NCI-H2196 treated with DMSO at 0.1 percent for 48 hours (cell line): ENCODE data around the gene CHKB.

Source experiments
- DNase-seq: peaks from one replicate; lab custom pipeline; 2025; ENCODE audit not compliant: unreplicated experiment; lab: John Stamatoyannopoulos, UW

CHKB gene

DNA sequence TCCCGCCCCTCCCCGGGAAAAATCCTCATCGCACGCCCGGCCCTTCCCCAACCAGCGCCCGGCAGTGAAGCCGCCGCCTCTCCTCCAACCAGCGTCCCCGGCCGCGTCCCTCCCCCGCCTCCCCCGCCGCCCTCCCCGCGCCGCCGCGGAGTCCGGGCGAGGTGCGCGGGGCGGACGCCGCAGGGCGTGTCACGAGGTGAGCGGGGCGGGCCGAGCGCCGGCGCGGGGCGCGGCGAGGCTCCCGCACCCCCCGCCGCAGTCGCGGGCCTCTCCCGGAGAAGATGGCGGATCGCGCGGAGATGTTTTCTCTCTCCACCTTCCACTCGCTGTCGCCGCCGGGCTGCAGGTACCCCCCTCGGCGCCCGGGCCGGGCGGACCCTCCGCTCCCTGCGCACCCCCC is 17.9 kb upstream of the CHKB start, which contains the start of gene MAPK8IP2:
TSS of gene MAPK8IP2 (plus strand) at position 256 of the 400 bp plus-strand sequence. CDS start at position 282, 26 bp downstream.
- DNase-seq: no peak

DNA sequence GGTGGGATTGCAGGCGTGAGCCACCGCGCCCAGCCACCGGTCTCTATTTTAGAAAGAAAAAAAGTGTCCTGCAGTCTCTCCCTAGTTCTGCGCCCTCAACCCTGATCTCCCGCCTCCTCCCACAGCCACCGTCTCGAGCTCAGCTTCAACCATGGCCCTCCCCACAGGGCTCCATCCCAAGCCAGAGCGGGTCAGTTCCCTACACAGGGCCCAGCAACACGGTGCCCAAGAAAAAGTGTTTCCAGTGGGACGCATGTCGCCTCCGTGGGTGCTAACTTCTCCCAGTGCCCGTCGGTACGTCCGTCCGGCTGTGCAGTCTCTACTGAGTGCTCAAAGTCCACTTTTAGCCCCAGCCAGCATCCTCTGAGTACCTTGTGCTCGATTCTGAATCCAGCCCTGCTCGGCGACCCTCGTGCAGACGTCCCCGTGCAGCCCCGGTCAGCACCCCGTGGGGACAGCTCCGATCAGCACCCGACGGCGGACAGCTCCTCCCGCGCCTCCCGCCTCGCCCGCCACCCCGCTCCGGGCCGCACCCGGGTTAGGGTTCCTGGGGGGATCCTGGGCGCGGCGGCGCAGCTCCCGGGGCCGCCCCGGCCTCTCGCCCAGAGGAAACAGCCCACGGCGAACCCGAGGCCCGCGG is 17.3 kb upstream of the CHKB start:
- no peak for DNase-seq

DNA sequence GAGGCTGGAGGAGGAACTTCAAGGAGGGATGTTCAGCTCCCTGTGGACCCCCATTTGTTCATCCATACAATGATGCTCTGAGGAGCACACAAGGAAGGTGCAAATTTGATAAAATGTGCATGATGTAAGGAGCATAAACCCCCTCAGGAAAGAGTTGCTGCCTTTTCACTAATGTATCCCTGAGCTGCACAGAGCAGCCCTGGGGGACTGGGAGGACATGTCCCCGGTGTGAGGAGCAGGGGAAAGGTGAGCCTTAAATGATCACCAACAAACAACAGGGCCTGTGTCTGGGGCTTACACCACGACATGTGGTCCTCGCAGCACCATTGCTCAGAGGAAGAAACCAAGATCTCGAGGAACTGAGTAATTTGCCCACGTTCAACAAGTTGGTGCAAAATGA is 14.4 kb upstream of the CHKB start:
- DNase-seq: no peak

DNA sequence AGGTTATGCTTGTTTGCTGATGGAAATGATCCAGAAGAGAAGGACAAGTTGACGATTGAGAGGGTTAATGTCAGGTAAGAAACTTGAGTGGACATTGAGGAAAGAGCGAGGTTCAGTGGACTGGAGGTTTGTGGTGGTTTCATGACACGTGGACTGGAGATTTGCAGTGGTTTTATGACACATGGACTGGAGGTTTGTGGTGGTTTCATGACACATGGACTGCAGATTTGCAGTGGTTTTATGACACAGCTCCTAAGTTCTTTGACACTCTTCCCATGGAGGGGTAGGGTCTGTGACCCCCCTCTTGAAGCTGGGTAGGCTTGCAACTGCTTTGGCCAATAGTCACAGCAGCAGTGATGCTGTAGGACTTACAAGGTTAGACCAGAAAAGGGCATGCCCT is 12.5 kb upstream of the CHKB start:
- no peak for DNase-seq

DNA sequence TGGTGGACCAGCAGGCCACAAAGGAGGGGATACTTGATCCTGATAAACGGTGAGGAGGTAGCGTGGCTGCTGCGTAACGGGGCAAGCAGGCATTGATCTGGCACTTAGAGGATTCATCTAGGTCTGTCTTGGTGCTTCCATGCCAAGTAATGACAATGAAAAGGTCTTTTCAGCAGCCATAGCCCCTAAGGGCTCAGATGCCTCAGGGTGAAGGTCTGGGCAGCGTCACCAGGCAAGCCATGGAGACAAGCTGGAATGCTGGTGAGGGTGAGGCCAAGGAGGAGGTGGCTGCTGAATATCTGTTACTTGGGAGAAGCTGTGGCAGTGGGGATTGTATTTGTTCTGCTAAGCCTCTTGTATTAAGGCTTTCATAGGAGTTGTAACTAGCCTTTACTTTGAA is 4.8 kb upstream of the CHKB start:
- DNase-seq: no peak

DNA sequence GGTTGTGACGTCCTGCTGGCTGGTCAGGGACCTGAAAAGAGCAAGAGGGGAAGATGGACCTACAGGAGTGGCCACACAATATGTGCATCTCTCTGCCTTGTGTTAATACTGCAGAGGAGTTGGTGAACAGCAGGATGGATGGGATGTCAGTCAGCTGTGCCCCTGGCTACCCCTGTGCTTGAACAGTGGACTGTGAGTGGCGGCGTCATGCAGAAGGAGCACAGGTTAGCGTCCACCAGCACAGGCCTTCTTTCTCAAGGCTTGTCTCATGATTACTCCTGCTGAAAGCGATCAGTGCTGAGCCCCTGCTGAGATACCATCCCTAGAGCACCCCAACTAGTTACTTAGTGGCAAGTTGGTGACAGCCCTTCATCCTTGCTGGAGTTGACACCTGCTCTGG is 3.8 kb upstream of the CHKB start:
- no peak for DNase-seq

DNA sequence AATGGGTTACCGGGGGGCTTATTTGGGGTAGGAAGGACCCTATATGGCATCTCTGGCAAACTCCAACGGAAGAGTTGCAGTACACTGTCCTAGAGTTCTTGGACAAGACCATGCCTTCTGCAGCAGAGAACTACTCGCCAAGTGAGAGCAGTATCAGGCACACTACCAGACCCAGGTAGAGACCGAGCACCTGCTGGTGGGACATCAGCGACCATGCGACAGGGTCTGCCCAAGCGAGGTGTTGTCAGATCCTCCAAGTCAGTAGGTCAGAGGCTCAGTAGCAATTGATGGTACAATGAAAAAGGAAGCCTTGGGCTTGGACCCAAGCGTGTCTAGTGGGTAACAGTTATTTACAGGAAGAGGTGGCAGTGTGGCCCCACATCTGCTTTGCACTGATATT is 3.1 kb upstream of the CHKB start:
- no peak for DNase-seq

DNA sequence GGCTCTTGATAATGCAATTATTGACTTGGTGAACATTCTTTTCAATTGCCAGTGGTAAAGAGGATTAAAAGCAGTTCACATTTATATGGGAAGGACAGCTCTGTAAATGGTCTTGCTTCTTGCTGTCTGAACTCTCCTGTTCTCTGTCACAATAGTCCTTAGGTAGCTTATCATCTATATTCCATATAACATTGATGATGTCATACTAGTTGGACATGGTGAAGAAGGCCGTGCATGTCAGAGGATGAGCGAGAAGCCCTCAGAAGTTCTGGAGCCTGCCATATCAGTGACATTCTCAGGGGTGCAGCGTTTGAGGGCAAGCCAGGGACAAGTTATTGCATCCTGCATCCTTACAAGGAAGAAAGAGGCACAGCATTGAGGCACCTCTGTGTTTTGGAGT is 2.6 kb upstream of the CHKB start:
- DNase-seq: no peak

DNA sequence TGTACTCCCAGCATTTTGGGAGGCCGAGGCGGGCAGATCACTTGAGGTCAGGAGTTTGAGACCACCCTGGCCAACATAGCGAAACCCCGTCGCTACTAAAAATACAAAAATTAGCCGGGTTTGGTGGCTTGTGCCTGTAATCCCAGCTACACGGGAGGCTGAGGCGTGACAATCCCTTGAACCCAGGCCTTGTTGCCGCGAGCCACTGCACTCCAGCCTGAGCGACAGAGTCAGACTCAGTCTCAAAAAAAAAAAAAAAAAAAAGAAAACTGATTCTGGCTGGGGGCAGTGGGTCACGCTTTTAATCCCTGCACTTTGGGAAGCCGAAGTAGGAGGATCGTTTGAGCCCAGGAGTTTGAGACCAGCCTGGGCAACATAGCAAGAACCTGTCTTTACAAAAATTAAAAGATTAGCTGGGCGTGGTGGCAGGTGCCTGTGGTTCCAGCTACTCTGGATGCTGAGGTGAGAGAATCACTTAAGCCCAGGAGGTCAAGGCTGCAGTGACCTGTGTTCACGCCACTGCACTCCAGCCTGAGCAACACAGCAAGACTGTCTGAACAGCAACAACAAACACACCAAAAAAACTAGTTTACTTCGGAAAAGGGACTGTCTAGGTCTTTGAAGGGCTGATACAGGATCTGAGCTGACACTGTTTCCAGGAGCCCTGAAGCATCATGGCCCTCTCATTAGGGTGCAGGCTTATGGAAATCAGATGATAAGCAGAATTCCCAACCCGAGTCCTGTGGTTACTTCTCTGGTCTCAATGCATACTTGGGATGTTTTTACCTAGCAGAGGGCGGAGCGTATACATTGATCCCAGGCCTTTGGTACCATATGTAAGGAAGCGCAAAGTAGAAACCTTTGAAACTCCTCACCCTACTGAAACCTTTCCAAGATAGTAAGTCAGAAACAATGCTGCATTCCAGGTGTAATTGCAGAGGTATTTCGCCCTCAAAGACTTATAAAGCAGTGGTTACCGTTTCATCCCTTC is 1.8 kb upstream of the CHKB start:
- no peak for DNase-seq

DNA sequence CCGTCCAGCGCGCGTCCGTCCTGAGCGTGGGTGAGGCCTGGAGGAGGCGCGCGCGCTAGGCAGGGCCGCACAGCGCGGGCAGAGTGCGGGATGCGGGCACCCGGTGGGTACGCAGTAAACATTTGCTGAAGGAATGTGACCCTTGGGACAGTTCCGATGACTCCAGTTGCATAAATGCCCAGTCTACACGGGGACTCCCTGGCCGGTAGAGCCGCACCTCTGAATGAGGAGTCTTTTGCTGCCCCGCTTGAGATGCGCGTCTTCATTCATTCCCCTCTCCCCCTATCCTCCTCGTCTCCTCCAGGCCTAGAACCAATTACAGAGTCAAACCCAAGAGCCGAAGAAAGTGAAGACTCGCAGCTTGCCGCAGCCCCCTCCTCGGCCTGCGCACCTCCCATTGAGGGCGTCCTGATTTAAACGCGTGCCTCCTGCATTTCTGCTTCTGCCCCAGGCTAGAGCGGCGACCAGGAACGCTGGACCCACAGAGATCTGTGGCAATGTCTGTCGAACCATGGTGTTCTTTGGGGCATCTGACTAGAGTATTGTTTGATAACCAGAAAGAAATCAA is 729 bp upstream of the CHKB start:
- DNase-seq: no peak

DNA sequence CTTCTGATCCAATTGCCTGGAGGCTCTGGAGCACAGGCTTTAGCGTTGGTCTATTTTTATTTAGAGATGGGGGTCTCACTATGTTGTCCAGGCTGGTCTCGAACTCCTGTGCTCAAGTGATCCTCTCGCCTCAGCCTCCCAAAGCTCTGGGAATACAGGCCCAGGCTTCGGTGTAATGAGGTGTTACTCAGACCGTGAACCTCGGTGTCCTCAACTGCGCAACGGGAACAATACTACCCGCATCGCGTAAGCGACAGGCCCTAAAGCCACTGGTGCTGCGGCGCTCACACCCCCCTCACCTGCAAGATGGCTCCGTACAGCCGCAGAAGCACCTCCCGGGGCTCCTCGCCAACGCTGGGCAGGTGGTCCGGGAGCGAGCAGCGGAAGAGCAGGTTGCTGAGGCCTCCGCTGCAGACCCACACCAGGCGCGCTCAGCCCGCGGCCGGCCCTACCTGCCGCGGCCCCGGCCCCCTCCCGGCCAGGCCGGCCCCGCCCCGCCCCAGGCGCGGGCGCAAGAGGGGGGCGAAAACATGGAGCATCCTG is 628 bp downstream of the CHKB start:
- DNase-seq: no peak

DNA sequence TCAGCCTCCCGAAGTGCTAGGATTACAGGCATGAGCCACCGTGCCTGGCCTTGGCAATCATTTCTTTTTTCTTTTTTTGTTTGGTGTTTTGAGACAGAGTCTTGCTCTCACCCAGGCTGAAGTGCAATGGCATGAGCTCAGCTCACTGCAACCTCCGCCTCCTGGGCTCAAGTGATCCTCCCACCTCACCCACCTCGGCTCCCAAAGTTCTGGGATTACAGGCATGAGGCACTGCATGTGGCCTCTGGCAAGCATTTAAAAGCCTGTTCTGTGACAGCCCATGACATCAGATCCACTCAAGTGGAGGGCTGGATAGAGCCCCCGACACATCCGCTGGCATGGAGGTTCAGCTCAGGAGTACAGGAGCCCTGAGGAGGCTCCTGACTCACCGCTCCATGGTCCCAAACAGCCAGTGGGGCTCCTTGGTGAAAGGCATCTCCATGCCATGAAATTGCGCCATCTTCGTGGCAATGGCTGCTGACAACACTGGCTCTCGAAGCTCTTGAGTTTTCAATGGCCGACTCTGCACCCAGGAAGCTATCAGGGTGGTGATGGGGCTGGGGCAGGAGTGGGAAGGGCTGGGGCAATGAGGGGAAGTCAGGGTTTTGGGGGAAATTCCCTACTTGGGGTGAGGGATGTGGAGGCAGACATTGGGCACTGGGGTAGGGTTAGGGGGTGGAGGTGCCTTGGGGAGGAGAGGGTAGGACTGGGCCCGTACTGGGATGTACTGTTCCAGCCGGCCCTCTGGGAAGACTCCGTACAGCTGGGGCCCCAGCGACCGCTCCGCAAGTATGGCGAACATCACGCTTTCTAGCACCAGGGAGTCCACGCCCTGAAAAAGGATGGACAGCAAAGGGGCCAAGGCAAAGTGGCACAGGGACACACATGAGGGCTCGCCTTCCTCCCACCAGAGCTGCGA is 1.4 kb downstream of the CHKB start:
- DNase-seq: no peak

DNA sequence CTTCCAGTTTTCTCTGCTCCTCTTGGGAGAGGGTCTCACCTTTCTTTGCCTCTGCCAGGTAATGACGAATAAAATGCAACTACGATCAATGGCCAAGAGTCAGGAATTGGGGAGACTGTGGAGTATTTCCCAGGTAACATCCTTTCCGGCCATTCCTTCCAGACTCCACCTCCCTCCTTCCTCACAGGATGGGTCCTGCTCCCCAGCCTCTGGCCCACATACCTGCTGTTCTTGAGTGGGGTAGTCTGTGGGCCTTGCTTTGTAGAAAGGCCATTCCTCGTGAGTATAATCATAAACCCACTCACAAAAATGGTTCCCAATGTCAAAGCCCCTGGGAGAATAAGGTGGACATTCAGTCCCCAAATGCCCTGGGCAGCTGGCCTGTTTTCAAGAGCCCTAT is 2.9 kb downstream of the CHKB start:
- DNase-seq: no peak

DNA sequence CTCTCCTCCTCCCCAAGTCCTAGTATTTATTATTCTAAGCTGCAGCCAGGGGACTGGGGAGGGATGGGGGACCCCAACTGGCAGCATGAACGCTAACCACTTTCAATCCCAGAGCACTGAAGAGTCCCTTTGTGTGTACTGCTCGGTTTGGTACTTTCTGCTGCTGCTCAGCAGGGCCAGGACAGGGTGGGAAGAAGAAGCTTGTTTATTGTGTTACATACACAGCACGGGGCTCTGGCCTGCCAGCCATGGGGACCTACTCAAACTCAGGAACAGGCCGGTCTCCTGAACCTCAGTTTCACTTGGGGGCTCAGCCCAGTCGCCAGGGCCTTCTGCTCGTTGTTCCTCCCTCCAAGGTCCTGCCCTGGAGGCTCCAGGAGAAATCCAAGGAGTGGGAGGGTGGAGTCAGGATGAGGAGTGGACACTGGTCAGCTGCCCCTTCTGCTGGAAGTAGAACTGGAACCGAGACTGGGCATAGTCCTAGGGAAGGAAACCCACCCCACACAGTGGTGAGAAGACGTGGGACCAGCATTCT is 3.8 kb downstream of the CHKB start:
- no peak for DNase-seq

DNA sequence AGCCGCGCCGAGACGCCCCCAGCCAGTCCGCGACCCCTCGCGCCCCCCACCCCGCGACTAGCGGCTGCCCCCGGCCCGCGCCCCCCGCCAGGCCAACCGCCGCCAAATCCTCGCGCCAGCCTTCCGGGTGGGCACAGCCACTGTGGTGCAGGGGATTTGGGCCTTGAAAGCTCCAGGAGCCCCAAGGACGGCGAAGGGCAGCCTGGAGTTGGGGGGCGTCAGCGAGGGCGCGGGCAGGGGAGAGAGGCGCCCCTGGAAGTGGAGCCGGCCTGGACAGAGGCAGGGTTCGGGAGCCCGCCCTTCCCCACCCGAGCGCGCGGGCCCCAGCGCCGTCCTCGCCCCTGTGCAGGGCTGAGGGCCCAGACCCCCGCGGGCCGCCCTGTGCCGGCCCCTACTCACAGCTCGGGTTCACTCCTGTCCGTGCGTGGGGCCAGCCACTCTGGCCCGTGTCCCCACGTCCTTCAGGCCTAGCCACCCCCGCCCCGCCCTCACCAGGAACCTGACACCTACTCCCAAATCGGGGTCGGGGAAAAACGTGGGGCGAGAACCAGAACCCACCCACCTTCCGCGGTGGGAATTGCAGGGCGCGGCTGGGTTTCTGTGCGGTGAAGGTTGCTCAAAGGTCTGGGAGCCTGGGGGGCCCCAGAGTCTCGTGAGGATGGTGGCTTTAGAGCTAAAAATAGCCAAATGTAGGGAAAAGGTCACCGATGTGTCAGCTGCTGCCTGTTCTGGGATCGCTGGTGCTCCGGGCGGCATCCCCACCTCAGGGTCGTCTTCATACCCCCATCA is 4.5 kb downstream of the CHKB start, which contains the start of gene CPT1B:
TSS of gene CPT1B (minus strand) at position 441 of the 789 bp plus-strand sequence. CDS start 512 bp downstream, outside the sequence.
- DNase-seq: no peak

DNA sequence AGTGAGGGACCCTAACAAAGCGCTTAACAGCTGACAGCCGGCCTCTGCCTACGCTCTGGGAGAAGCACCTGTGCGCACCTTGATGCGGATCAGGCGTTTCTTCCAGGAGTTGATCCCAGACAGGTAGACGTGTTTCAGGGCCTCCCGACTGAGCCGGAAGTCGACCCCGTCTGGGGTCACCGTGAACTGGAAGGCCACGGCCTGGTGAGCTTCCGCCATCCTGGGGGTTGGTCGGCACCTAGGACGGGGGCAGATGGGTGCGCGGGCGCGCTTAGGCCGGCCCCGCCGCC is 5.0 kb downstream of the CHKB start:
- no peak for DNase-seq

DNA sequence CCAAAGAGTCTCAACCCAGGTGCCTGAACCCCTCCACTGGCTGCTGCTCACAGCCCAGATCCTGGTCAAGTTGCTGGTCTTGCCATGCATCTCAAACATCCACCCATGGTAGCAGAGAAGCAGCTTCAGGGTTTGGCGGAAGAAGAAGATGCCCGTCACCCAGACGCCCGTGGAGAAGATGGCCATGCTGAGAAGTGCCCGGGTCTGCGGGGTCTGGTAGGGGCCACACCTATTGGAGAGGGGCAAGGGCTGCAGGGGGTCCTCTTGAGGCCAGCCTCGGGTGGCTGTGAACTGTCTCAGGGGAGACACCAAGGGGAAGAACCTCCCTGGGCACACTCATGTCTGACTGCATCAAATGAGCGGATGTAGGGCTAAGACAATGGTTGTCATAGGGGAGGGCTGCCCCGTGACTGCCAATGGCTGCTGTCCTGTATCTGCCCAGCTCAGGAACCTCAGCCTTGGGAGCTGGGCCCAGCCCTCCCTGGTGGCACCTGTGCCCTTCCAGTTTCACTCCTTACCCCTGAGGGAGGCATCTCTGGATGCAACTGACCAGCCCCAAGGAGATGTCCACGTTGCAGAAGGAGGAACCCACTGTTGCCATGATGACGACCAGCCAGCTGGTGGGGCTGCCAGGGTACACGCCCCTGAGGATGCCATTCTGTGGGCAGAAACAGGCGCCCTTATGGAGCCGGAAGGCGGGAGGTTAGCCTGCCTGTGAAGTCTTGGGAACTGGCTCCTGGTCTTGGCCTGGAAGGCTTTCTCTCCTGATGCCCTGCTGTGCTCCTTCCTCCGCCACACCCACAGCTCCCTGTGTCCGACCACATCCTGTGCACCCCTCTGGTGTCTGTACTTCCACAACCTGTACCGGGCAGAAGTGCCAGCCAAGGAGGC is 5.6 kb downstream of the CHKB start:
- no peak for DNase-seq

DNA sequence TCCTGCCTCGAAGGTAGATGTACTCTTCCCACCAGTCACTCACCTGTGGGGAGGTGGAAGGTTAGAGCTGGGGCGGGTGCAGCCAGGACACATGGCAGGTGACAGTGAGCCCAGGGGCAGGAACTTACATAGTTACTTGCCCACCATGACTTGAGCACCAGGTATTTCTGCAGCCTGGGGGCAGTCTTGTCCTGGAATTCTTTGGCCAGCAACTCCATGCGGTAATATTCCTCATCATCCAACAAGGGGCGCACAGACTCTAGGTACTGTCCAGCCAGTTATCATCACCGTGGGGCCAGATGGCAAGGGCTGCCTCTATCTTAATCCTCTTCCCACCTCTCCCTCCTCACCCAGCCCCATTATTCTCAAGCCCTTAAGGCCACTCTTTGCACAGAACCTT is 6.6 kb downstream of the CHKB start:
- DNase-seq: no peak
